Measurements from ENCODE around the gene WFDC1.

GRCh38 chr16:84299734-84300440 lies 5.2 kb downstream of the WFDC1 start:
- TF ChIP-seq CTCF (IDR thresholded peaks at IDR 0.05) = no peak
- no peak for TF ChIP-seq POLR2A (IDR thresholded peaks at IDR 0.05)
- no peak for TF ChIP-seq POLR2AphosphoS5 (IDR thresholded peaks at IDR 0.05)
